B cell (primary cell): ENCODE data around the gene IAH1. TPM values are rescaled to one million over a fixed set of nuclear protein-coding genes. Genes with fewer than 3 reads are reported as not detected.

ENCODE experiments used
- ATAC-seq: fragments of 200-7000 bp; cut with Tn5 transposase; one replicate; pipeline ENCODE4 v1.10.0; 2021; ENCODE audit warnings: low read depth, mild to moderate bottlenecking, moderate number of reproducible peaks, moderate library complexity
- CTCF ChIA-PET: fragments of 350-600 bp; sonication (Branson Sonifier 250); formaldehyde crosslinking; loops from one replicate; lab custom pipeline; 2021; ENCODE audit warnings: antibody characterized with exemption, inconsistent platforms; lab: Charles Lee
- POLR2A ChIA-PET: fragments of 350-600 bp; sonication (Branson Sonifier 250); formaldehyde crosslinking; loops from one replicate; lab custom pipeline; 2021; ENCODE audit warnings: antibody characterized with exemption; lab: Charles Lee
- DNase-seq: peaks from one replicate; pipeline ENCODE4 v3.0.0; 2013
- H2AFZ ChIP-seq: 2 replicates; pipeline ENCODE4 v1.6.1; 2012; ENCODE audit warnings: mild to moderate bottlenecking, low read depth, low read length; ENCODE audit not compliant: insufficient read depth, poor library complexity, severe bottlenecking
- H3K27ac ChIP-seq, 2 donors: 1 replicate in 1 of 2; 2 replicates in 1 of 2; pipeline ENCODE4 v1.5.1; 2012 to 2013; ENCODE audit warnings: low read length in 2 of 2, mild to moderate bottlenecking in 2 of 2, moderate library complexity in 1 of 2
- H3K27me3 ChIP-seq, 4 experiments: fragments of 200-600 bp in 1 of 4; sonication (generic) in 1 of 4; replicated peaks in 1 of 4; 1 replicate in 2 of 4; 2 replicates in 2 of 4; pipeline versions ENCODE4 v1.6.1 to v1.7.0; 2013 to 2016; ENCODE audit warnings: low read length in 3 of 4, mild to moderate bottlenecking in 2 of 4, mixed read lengths in 1 of 4, moderate library complexity in 1 of 4; ENCODE audit not compliant: insufficient read depth in 4 of 4, control insufficient read depth in 3 of 4; ENCODE audit errors: control extremely low read depth in 1 of 4
- H3K36me3 ChIP-seq, 2 experiments: replicated peaks in 1 of 2; 1 replicate in 1 of 2; 2 replicates in 1 of 2; pipeline versions ENCODE4 v1.6.1 to v1.7.1; 2013; ENCODE audit warnings: low read length in 1 of 2; ENCODE audit not compliant: insufficient read depth in 2 of 2, control insufficient read depth in 1 of 2; ENCODE audit errors: control extremely low read depth in 1 of 2, extremely low read depth in 1 of 2
- H3K4me1 ChIP-seq, 2 donors: fragments of 200-600 bp in 1 of 2; sonication (generic) in 1 of 2; 1 replicate in 1 of 2; 2 replicates in 1 of 2; pipeline versions ENCODE4 v1.5.1 to v1.6.1; 2013 to 2017; ENCODE audit warnings: low read length in 2 of 2; ENCODE audit not compliant: control insufficient read depth in 2 of 2, insufficient read depth in 2 of 2
- H3K4me2 ChIP-seq: replicated peaks from 2 replicates; pipeline ENCODE3; 2012; ENCODE audit warnings: mild to moderate bottlenecking, low read depth, low read length; ENCODE audit not compliant: poor library complexity, severe bottlenecking
- H3K4me3 ChIP-seq, 5 experiments: fragments of 200-600 bp in 1 of 5; sonication (generic) in 1 of 5; 1 replicate in 3 of 5; 2 replicates in 2 of 5; pipeline versions ENCODE4 v1.5.1 to v1.7.0; 2011 to 2016; ENCODE audit warnings: low read length in 4 of 5, mild to moderate bottlenecking in 4 of 5, low read depth in 2 of 5, control low read depth in 1 of 5, moderate library complexity in 1 of 5; ENCODE audit not compliant: insufficient read depth in 1 of 5; ENCODE audit errors: control extremely low read depth in 1 of 5, extremely low read depth in 1 of 5
- H3K79me2 ChIP-seq: fragments of 200-600 bp; sonication (generic); one replicate; pipeline ENCODE4 v1.6.0; 2016; ENCODE audit warnings: low read length; ENCODE audit not compliant: control insufficient read depth, insufficient read depth
- H3K9ac ChIP-seq: fragments of 200-600 bp; sonication (generic); 2 replicates; pipeline ENCODE4 v1.6.1; 2017; ENCODE audit warnings: mild to moderate bottlenecking, low read length, moderate library complexity
- H3K9me3 ChIP-seq, 3 donors: one replicate each; pipeline versions ENCODE4 v1.6.1 to v1.7.1; 2013; ENCODE audit warnings: low read length in 2 of 3; ENCODE audit not compliant: control insufficient read depth in 2 of 3, insufficient read depth in 1 of 3; ENCODE audit errors: control extremely low read depth in 1 of 3
- H4K20me1 ChIP-seq: 2 replicates; pipeline ENCODE4 v1.6.0; 2012; ENCODE audit warnings: mild to moderate bottlenecking, low read length; ENCODE audit not compliant: insufficient read depth, control insufficient read depth, poor library complexity, severe bottlenecking
- H3K27ac Mint-ChIP-seq: one replicate; pipeline ENCODE4 v1.8.0; 2021; ENCODE audit warnings: mixed read lengths
- H3K27me3 Mint-ChIP-seq: one replicate; pipeline ENCODE4 v1.8.0; 2021; ENCODE audit warnings: mixed read lengths
- H3K4me1 Mint-ChIP-seq: one replicate; pipeline ENCODE4 v1.8.0; 2021; ENCODE audit warnings: mixed read lengths
- H3K4me3 Mint-ChIP-seq: one replicate; pipeline ENCODE4 v1.8.0; 2021; ENCODE audit warnings: mixed read lengths
- H3K9me3 Mint-ChIP-seq: one replicate; pipeline ENCODE4 v1.8.0; 2022; ENCODE audit warnings: mixed read lengths; ENCODE audit not compliant: insufficient read depth
- CTCF ChIP-seq: fragments of 200-600 bp; IDR thresholded peaks from one replicate; pipeline ENCODE4 v1.8.0; 2022; ENCODE audit warnings: antibody characterized with exemption, mild to moderate bottlenecking
- EZH2 ChIP-seq: IDR thresholded peaks from 2 replicates; pipeline ENCODE4 v1.6.1; 2012; ENCODE audit warnings: borderline replicate concordance, low read depth, mild to moderate bottlenecking, moderate library complexity, low read length; ENCODE audit not compliant: insufficient read depth, poor library complexity, severe bottlenecking
- WGBS: methylation state at CpG from one replicate; pipeline ENCODE4 v1.1.5; 2013; ENCODE audit warnings: missing lambda C conversion rate; ENCODE audit not compliant: insufficient coverage; 5-methylcytosine and 5-hydroxymethylcytosine counted together
- intact Hi-C: fragments of 100-400 bp; cut with micrococcal nuclease; formaldehyde crosslinking; loops from one replicate; pipeline ENCODE4 v1.10.0; 2022
- polyA plus RNA-seq: library from polyadenylated mRNA; depleted of rRNA; stranded (reverse); fragments of >200 nt; gene quantifications from 2 replicates; pipeline ENCODE4 v1.2.3, GENCODE V29; 2012
- total RNA-seq, 2 donors: library from RNA; stranded (reverse); fragments of 120-200 nt in 1 of 2; gene quantifications; 1 replicate in 1 of 2; 2 replicates in 1 of 2; pipeline versions ENCODE4 v1.2.3 to v1.2.4, GENCODE V29; 2013 to 2022

Gene IAH1
- total and polyA plus RNA-seq, 2 donors (not counting 1 experiment from before 2014, with no cell fraction given), result 33.3 to 54.8 TPM

GRCh38 chr2:9430316-9431293 lies 43.7 kb upstream of the IAH1 start:
- WGBS, result no CpG with 5 or more reads among the region's 2 CpGs
- POLR2A ChIA-PET, result no interaction called here
- no peak overlapping the region for H3K9ac ChIP-seq
- H3K27ac ChIP-seq, result no peak overlapping the region
- H3K4me3 ChIP-seq, result no peak overlapping the region
- CTCF ChIA-PET, result no interaction called here
- intact Hi-C loops, result no loop called here
- H3K4me1 Mint-ChIP-seq, result no peaks in the 10 kb centered on the region
- H3K36me3 ChIP-seq, result peaks cover 15 to 40% of the 10 kb centered on the region in 2 experiments
- H3K27me3 Mint-ChIP-seq, result no peaks in the 10 kb centered on the region
- ATAC-seq (no peak), DNase-seq (no peak)
- no peak overlapping the region for H3K27ac Mint-ChIP-seq
- no peaks in the 10 kb centered on the region for H3K9me3 ChIP-seq
- no peaks in the 10 kb centered on the region for H3K27me3 ChIP-seq
- no peak overlapping the region for H3K4me3 Mint-ChIP-seq
- H3K4me1 ChIP-seq, result no peaks in the 10 kb centered on the region
- no peaks in the 10 kb centered on the region for H3K79me2 ChIP-seq
- no peak overlapping the region for H3K4me2 ChIP-seq
- no peaks in the 10 kb centered on the region for H4K20me1 ChIP-seq
- no peak overlapping the region for H2AFZ ChIP-seq
- no peaks in the 10 kb centered on the region for H3K9me3 Mint-ChIP-seq
- TF ChIP-seq CTCF (no peak), EZH2 (no peak)

GRCh38 chr2:9434489-9434888 lies 39.9 kb upstream of the IAH1 start:
- H3K4me1 ChIP-seq, result no peaks in the 10 kb centered on the region
- no peaks in the 10 kb centered on the region for H3K4me1 Mint-ChIP-seq
- peaks cover 22 to 50% of the 10 kb centered on the region in 2 experiments for H3K36me3 ChIP-seq
- 100% methylated on average over 2 of the region's 2 CpGs for WGBS
- H2AFZ ChIP-seq, result no peak overlapping the region
- no peak for TF ChIP-seq EZH2
- no peak for TF ChIP-seq CTCF
- no peaks in the 10 kb centered on the region for H3K79me2 ChIP-seq
- no peak overlapping the region for H3K9ac ChIP-seq
- ChIA-PET POLR2A (no interaction called here), CTCF (no interaction called here)
- H3K27me3 Mint-ChIP-seq, result no peaks in the 10 kb centered on the region
- H3K4me3 ChIP-seq, result no peak overlapping the region
- intact Hi-C loops, result no loop called here
- H3K9me3 ChIP-seq, result no peaks in the 10 kb centered on the region
- H3K27ac ChIP-seq, result no peak overlapping the region
- no peak overlapping the region for H3K4me3 Mint-ChIP-seq
- ATAC-seq, result no peak
- no peak overlapping the region for H3K4me2 ChIP-seq
- H3K27ac Mint-ChIP-seq, result no peak overlapping the region
- H3K27me3 ChIP-seq, result no peaks in the 10 kb centered on the region
- no peaks in the 10 kb centered on the region for H4K20me1 ChIP-seq
- DNase-seq, result no peak
- H3K9me3 Mint-ChIP-seq, result no peaks in the 10 kb centered on the region
